Middle frontal gyrus (tissue), 1 donor: ENCODE measurements around the gene GSC.

Experiments used
- DNase-seq: peaks from one replicate; pipeline ENCODE4 v3.0.0-alpha.2; 2015; ENCODE audit warnings: low spot score; ENCODE audit errors: extremely low spot score

Gene GSC

GRCh38 chr14:94771906-94772490, 2.1 kb upstream of the GSC start:
- no peak for DNase-seq

- DNase-seq, result no peak
These were observed 1.4 kb upstream of the GSC start for GRCh38 chr14:94771158-94771905.

- DNase-seq, result no peak
These were observed 873 bp upstream of the GSC start for GRCh38 chr14:94770815-94771157.

- DNase-seq, result no peak
These were observed 387 bp upstream of the GSC start for GRCh38 chr14:94770251-94770749.

GRCh38 chr14:94768521-94769390, 1.2 kb downstream of the GSC start:
- no peak for DNase-seq

- DNase-seq, result no peak
These were observed 1.8 kb downstream of the GSC start for GRCh38 chr14:94768141-94768520.

GRCh38 chr14:94767321-94767878, 2.5 kb downstream of the GSC start:
- no peak for DNase-seq

GRCh38 chr14:94764573-94764972, 5.3 kb downstream of the GSC start:
- no peak for DNase-seq

- DNase-seq, result no peak
These were observed 7.5 kb downstream of the GSC start for GRCh38 chr14:94762431-94762830.

- DNase-seq, result no peak
These were observed 7.9 kb downstream of the GSC start for GRCh38 chr14:94761997-94762377.

- no peak for DNase-seq
These were observed 8.4 kb downstream of the GSC start for GRCh38 chr14:94761348-94761996.

GRCh38 chr14:94756310-94756882, 13.5 kb downstream of the GSC start:
- DNase-seq, result no peak

- no peak for DNase-seq
These were observed 15.4 kb downstream of the GSC start for GRCh38 chr14:94754391-94754942.

GRCh38 chr14:94752591-94753436, 17.1 kb downstream of the GSC start:
- no peak for DNase-seq

- DNase-seq, result no peak
These were observed 18.0 kb downstream of the GSC start for GRCh38 chr14:94751956-94752355.

- DNase-seq, result no peak
These were observed 18.6 kb downstream of the GSC start for GRCh38 chr14:94751321-94751720.

GRCh38 chr14:94750371-94750770, 19.5 kb downstream of the GSC start:
- no peak for DNase-seq

- no peak for DNase-seq
These were observed 21.1 kb downstream of the GSC start for GRCh38 chr14:94748667-94749347.

GRCh38 chr14:94747739-94748138, 22.2 kb downstream of the GSC start:
- no peak for DNase-seq
